ENCODE results near the gene CCDC40.

DNA sequence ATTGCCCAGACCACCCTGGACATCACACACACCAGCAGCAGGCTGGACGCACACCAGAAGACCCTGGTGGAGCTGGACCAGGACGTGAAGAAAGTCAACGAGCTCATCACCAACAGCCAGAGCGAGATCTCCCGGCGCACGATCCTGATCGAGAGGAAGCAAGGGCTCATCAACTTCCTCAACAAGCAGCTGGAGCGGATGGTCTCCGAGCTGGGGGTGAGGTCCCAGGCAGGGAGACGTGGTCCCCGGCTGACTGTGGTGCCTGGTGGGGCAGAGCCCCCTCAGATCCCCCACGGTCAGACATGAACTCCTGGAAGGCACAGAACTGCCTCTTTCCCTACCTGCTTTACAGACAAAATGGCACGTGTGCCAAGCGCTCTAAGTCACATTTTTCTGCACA is 48.3 kb downstream of the CCDC40 start:
- TF ChIP-seq, protein P1, sequence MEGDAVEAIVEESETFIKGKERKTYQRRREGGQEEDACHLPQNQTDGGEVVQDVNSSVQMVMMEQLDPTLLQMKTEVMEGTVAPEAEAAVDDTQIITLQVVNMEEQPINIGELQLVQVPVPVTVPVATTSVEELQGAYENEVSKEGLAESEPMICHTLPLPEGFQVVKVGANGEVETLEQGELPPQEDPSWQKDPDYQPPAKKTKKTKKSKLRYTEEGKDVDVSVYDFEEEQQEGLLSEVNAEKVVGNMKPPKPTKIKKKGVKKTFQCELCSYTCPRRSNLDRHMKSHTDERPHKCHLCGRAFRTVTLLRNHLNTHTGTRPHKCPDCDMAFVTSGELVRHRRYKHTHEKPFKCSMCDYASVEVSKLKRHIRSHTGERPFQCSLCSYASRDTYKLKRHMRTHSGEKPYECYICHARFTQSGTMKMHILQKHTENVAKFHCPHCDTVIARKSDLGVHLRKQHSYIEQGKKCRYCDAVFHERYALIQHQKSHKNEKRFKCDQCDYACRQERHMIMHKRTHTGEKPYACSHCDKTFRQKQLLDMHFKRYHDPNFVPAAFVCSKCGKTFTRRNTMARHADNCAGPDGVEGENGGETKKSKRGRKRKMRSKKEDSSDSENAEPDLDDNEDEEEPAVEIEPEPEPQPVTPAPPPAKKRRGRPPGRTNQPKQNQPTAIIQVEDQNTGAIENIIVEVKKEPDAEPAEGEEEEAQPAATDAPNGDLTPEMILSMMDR (IDR thresholded peaks at IDR 0.05): no peak
- TF ChIP-seq EZH2 (IDR thresholded peaks at IDR 0.05): no peak
